ENCODE measurements around the gene PEPD.

GRCh38 chr19:33556261-33556660 lies 34.7 kb upstream of the PEPD start:
- TF ChIP-seq CTCF (IDR thresholded peaks at IDR 0.05) (no peak), EP300 (IDR thresholded peaks at IDR 0.05; ENCODE audit: low read depth) (no peak), POLR2AphosphoS5 (IDR thresholded peaks at IDR 0.05) (no peak)

Data from transverse colon (tissue), 4 donors.